Activated T-cell treated with anti-CD3 and anti-CD28 coated beads for 24 hours (primary cell): ENCODE results near the gene RPTOR.
"Not testable (repeated sequence)": the region's sequence is repeated elsewhere in the genome, so short reads cannot be mapped to it uniquely, and the experiment has no call there.

Experiments used
- DNase-seq: peaks from one replicate; pipeline ENCODE4 v3.0.0-alpha.2; 2020; ENCODE audit warnings: low read depth

The RPTOR gene

DNA sequence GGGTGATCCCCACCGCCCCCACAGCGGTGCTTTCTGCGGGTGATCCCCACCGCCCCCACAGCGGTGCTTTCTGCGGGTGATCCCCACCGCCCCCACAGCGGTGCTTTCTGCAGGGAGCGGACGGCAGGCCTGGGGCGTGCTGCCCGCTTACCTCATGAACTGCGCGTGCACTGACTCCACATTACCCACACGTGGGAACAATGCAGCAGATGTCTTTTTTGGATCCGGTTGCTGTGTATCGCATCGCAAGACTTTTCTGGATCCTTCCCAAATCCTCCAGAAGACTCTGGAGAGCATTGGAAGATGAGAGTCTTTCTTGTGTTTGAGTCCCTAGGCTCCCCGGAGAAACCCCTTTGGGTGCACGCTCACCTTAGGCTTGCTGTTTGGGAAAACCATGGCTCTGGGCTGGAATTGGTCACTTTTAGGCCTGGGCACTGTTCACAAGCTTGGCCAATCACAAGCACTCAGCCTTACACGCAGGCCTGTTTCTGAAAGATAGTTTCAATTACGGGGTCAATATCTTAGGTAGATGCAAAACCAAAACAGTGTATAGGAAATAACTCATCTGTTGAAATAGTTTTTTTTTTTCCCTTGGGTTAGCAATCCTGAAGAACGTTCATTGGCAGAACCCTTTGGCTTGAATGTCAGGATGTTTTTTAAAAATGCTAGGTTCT lies 201.8 kb downstream of the RPTOR start:
- DNase-seq: no peak

GRCh38 chr17:80747469-80747868 lies 202.8 kb downstream of the RPTOR start:
- no peak for DNase-seq

GRCh38 chr17:80749611-80750010 lies 205.0 kb downstream of the RPTOR start:
- DNase-seq: no peak

DNA sequence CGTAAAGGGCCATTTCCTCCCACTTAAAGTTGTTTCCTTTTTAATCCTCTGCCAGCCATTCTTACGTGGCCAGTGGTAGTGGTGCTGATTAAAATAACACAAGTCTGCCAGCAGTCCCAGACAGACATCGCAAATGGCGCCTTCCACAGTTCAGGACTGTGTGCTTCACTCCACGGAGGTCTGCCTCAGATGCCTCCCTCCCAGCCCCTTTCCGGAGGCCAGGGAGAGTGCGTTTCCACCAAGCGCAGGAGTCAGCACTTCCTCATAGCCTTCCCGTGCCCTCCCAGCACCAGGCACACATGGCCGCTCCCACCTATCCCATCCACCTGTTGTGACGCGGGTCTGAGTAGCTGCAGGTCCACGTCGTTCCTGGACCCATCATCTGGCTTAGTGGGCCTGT lies 205.6 kb downstream of the RPTOR start:
- DNase-seq: no peak

DNA sequence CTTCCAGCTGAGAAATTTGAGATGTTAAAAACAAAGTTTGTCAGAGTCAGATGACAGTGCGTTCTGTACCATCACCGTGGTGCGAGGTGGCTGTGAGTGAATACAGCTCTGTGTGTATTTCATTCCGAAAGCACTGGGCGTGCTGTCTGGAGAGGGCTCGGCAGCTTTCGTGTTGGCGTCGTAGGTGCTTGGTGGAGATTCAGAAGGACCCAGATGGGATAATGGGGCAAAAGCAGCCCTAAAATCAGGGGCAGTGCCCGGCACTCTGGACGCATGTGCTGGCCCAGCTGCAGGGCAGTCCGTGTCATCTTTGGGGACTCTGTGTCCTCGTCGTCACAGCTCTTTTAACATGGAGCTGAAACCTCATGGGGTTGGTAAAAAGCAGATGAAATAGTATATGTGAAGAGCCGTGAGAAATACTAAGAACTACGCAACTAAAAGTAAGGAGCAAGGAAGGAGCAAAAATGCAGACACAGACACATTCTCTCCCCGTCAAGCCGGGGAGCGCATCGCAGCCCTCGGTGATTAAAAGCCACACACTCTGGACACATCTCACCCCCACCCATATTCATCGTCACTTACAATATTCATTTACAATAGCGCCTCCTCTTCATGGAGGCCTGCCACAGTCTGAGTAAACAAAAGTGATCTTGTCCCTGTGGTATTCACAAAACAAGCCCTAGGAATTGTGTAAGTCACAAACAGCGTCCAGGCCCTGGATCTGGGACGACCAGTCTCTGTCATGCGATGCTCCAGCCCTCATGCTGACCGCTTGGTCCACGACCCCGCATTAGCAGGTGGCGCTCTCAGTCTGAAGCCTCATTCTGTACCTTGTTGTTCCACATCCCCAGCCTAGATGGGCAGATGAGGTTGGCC lies 206.7 kb downstream of the RPTOR start:
- DNase-seq: no peak

DNA sequence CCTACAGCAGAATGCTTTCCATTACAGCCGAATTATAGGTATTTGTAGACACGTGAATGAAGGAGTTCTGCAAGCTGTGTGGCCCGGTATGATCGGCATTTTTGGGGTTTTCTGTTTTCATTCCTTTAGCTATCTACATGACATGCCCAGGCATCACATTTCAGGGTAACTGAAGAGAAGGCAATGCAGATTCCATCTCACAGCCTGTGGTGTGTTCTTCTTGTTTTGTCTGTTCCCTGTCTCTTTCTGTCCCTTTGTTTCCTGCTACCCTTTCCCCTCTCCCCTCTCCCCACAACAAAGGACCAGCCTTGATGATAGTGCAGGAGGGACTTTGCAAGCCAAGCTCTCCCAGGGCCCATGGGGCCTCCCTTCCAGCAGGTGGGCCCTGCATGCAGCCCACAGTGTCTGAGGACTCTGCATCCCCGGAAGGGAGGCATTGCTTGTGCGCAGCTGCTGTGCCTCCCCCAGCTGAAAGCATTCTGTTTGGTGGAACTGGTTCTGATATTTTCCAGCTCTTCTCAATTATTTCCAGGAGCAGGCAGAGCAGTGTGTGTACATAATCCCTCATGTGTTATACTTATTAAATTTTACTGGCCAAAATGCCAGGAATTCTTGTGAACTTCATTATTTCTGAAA lies 207.4 kb downstream of the RPTOR start:
- no peak for DNase-seq

DNA sequence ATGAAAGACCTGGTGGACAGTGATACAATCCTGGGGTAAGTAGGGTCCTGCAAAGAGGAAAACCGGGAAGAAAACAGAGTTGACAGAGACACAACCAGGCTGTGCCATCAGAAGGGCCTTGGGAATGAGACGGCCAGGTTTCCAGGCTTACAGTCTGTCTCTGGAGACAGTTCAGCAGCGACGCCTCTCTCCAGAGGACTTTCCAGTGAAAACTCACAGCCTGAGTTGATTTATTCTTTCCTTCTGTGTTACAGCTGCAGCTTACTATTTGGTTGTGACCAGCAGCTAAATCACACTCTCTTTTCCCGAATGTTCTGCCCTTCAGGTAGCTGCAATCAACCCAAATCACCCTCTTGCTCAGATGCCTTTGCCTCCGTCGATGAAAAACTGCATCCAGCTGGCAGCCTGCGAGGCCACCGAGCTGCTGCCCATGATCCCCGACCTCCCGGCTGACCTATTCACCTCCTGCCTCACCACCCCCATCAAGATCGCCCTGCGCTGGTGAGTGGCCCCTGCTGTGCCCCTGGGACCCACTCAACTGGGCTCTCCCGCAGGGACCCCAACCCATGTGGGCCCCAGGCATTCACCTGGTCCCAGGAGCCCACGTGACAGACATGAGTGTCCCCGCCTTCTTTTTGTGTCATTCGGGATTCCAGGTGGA lies 209.2 kb downstream of the RPTOR start:
- DNase-seq: no peak

GRCh38 chr17:80754846-80755245 lies 210.2 kb downstream of the RPTOR start:
- DNase-seq: no peak

DNA sequence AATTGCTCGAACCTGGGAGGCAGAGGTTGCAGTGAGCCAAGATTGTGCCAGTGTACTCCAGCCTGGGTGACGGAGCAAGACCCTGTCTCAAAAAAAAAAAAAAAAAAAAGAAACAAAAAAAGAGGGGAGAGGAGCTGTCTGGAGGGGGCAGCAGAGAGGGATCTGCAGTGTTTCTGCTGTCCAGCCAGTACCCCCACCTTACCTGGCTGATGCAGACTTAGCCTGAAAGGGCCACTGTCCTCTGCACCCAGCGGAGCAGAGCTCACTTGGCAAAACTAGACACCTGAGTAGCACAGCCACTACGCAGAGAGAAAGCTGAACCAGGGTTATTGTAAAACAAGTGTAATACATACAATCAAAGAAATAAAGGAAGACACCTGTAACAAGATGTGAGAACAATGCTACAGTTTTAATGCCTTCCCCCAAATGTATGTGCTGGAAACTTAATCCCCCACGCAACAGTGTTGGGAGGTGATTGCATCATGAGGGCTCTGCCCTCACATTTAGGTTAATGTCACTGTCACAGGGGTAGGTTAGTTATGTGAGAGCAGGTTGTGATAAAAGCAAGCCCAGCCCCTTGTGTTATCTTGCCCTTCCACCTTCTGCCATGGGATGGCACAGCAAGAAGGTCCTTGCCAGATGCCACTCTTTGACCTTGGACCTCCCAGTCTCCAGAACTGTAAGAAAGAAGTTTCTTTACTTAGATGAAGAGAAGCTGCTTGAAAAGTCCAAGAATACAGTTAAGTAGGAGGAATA lies 211.2 kb downstream of the RPTOR start:
- DNase-seq: no peak

DNA sequence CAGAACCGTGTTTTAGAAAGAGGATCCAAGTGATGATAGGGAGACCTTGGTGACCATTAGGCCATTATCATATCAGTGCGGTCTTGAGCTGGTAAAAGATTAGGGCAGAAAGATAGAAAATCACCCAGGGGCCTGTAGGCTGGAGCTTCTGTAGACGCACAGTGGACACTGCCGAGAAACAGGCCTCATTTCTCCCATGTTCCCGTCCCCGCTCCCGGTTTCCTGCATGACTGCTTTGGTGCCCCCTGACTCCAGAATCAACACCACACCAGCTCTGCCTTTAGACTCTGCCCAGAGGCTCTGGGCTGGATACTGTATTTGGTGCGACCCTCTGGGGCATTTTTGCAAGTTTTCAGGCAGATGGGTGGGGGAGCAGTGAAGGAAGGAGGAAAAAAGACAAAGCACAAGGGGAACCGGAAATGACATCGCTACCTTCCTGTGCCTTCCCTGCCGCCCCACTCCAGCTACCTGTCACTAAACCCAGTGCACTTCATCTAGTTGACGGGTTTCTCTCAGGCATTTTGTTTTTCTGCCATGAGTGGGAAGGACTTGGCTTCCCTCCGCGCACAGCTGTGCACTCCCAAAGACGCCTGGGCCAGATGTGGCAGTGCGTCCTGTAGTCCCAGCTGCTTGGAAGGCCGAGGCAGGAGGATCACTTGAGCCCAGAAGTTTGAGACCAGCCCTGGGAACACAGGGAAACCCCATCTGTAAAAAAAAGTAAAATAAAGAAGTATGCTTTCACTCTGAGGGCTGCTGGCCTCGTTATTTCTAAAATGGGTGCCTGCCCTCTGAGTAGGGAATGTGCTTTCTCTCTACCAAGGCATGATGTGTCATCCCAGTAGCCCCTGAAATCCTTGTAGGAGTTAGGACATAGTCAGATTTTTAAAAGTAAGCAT lies 214.1 kb downstream of the RPTOR start:
- DNase-seq: no peak

DNA sequence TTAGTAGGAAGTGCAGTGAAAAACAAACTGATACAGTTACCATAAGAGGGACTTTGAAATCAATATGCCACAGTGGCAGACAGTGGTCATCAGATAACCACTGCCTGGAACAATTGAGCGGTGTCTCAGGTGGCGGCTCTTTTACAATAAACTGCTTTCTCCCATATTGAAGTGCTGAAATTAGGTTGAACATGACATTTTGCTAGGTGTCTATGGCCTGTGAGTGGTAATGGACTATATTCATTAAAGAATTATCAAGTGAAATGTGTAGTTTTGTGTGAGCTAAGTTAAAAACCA lies 214.7 kb downstream of the RPTOR start:
- DNase-seq: no peak

DNA sequence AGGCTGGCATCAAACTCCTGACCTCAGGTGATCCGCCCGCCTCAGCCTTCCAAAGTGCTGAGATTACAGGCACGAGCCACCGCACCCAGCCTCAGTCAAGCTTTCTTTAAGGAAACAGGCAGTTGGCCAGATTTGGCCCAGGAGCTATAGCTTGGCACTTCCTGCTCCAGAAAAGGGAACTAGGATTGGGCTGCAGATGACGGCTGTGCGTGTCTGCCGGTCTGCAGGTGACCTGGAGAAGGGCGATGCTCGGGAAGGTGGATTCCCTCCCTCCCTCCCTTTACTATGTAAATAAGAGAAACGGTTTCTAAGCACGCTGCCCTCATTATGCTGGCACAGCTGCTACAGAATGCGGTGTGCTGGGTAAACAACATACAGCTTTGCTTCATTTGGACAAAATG lies 215.9 kb downstream of the RPTOR start:
- DNase-seq: no peak

DNA sequence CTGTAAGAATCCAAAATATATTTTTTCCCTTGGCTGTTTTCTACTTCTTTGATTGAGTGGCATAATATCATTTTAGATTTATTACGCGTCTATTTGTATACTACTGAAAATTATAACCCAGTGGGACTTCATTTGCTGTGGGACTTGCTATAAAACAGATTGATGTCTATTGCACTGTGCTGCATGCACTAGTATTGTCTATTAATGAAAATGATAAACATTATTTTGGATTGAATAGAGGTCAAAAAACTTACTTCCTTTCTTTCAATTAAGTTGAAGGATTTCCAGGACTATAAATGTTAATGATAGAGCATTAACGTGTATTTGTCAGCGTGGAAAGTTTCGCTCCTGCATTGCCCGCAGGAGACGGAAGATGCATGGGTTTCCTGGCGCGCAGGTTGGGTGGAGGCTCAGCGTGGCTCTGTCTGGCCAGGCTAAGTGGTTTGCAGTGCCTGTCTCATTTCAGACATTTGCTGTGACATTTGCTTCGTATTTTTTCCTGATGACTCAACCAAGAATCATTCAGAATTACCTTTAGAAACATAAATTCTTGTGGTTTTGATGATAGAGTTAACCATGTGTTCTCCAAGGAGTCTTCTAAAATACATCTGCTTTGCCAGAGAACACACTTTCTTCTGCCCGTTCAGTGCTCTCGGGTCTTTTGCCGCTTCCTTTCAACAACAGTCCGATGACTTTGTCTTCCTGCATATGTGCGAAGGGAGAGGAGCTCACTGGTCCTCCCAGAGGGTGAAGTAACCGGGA lies 216.7 kb downstream of the RPTOR start:
- peak; percentile 75 for DNase-seq

GRCh38 chr17:80762076-80762475 lies 217.4 kb downstream of the RPTOR start:
- DNase-seq: no peak

DNA sequence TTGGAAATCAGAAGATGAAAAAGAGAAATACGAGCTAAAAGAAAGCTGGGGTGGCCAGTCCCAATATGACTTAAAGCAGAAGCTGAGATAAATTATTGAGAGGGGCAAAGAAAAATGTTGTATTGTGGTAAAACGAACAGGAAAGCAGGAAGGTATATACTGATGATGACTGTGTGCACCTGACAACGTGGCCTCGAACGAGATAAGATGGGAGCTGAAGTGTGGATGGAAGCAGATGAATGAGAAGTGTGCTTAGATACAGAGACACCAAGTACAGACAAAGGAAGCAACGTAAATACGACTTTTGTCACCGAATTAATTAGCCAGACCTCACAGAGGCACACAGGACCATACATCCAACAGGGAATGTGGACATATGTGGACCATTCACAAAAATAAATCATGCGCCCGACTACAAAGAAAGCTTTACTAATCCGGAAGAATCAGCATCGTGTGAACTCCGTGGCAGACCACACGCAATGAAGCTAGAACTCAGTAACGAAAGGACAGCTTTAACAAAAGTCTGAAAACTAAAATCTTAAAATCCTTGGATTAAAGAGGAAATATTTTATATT lies 218.7 kb downstream of the RPTOR start:
- no peak for DNase-seq

DNA sequence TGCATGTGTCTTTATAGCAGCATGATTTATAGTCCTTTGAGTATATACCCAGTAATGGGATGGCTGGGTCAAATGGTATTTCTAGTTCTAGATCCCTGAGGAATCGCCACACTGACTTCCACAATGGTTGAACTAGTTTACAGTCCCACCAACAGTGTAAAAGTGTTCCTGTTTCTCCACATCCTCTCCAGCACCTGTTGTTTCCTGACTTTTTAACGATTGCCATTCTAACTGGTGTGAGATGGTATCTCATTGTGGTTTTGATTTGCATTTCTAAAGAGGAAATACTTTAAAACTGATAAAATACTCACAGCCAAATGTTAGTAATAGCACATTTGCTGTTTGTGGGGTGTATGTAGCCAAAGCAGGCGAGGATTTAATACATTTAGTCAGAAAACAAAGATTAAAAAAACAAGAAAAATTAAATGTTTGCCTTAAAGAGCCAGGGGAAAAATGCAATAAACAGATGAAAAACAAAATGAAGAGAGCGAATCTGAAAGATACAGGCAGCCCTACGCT lies 220.0 kb downstream of the RPTOR start:
- DNase-seq: not testable (repeated sequence)

- no peak for DNase-seq
Observed at GRCh38 chr17:80765241-80765961, 220.8 kb downstream of the RPTOR start.

GRCh38 chr17:80766290-80766855 lies 221.7 kb downstream of the RPTOR start:
- no peak for DNase-seq

- no peak for DNase-seq
Observed at GRCh38 chr17:80768389-80768788, 223.8 kb downstream of the RPTOR start.
